ENCODE results near the gene ZNF26.

DNA sequence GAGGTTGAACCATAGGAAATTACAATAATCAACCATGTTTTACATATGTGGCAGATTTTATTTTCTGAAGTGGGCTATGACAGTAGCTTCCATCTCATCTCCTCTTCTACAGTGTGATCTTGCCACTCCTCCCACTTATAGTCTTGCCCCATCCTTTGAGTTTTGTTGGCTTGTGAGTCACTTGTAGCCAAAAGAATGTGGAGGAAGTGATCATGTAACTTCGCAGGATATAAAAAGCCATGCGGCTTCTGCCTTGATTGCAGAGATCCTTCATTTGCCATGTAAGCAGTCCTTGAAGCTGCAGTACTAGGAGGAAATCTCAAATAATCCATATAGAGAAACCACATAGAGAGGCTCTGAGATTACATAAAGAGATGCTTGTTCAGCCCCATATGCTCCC lies 37.4 kb downstream of the ZNF26 start:
- TF ChIP-seq, protein P1, sequence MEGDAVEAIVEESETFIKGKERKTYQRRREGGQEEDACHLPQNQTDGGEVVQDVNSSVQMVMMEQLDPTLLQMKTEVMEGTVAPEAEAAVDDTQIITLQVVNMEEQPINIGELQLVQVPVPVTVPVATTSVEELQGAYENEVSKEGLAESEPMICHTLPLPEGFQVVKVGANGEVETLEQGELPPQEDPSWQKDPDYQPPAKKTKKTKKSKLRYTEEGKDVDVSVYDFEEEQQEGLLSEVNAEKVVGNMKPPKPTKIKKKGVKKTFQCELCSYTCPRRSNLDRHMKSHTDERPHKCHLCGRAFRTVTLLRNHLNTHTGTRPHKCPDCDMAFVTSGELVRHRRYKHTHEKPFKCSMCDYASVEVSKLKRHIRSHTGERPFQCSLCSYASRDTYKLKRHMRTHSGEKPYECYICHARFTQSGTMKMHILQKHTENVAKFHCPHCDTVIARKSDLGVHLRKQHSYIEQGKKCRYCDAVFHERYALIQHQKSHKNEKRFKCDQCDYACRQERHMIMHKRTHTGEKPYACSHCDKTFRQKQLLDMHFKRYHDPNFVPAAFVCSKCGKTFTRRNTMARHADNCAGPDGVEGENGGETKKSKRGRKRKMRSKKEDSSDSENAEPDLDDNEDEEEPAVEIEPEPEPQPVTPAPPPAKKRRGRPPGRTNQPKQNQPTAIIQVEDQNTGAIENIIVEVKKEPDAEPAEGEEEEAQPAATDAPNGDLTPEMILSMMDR (IDR thresholded peaks at IDR 0.05): no peak
- no peak for TF ChIP-seq POLR2A (IDR thresholded peaks at IDR 0.05)
